H1 (cell line): ENCODE data around the gene RTN4.

Experiments used
- BACH1 ChIP-seq: IDR thresholded peaks from 2 replicates; pipeline ENCODE4 v1.6.1; 2012; ENCODE audit warnings: low read length, improper control_type of control experiment
- CBX5 ChIP-seq: fragments of 300-800, 300-1000 bp; sonication (generic); IDR thresholded peaks from 2 replicates; pipeline ENCODE4 v1.7.1; 2016; ENCODE audit warnings: antibody characterized with exemption, low read length, low read depth
- CEBPB ChIP-seq: IDR thresholded peaks from 2 replicates; pipeline ENCODE4 v1.6.1; 2012; ENCODE audit warnings: low read depth, low read length
- CREB1 ChIP-seq: IDR thresholded peaks from 2 replicates; pipeline ENCODE4 v1.6.1; 2012; ENCODE audit warnings: inconsistent platforms
- CTBP2 ChIP-seq: IDR thresholded peaks from 2 replicates; pipeline ENCODE4 v1.7.0; 2011; ENCODE audit warnings: borderline replicate concordance, mild to moderate bottlenecking, moderate library complexity, mixed read lengths, low read length; ENCODE audit not compliant: insufficient read depth, insufficient read length
- CTCF ChIP-seq, 3 experiments: IDR thresholded peaks; 1 replicate in 2 of 3; 2 replicates in 1 of 3; pipeline versions ENCODE4 v1.5.1 to v1.6.1; 2011; ENCODE audit warnings: low read length in 3 of 3, mild to moderate bottlenecking in 3 of 3, inconsistent platforms in 2 of 3, low read depth in 1 of 3, moderate library complexity in 1 of 3; ENCODE audit not compliant: insufficient read depth in 1 of 3; ENCODE audit errors: control extremely low read depth in 1 of 3
- E2F6 ChIP-seq: IDR thresholded peaks from 2 replicates; pipeline ENCODE4 v1.6.1; 2012; ENCODE audit warnings: inconsistent platforms
- EZH2 ChIP-seq: fragments of 200-600 bp; sonication (generic); IDR thresholded peaks from 2 replicates; pipeline ENCODE4 v1.7.1; 2012; ENCODE audit warnings: low read depth, mild to moderate bottlenecking, moderate library complexity, low read length, inconsistent platforms; ENCODE audit not compliant: severe bottlenecking
- POLR2A ChIP-seq, 2 experiments: IDR thresholded peaks; 1 replicate in 1 of 2; 2 replicates in 1 of 2; pipeline ENCODE4 v1.6.1; 2011; ENCODE audit warnings: low read depth in 2 of 2, low read length in 2 of 2, mild to moderate bottlenecking in 2 of 2; ENCODE audit errors: control extremely low read depth in 1 of 2
- RAD21 ChIP-seq, 2 experiments: IDR thresholded peaks in 1 of 2; conservative IDR thresholded peaks in 1 of 2; 2 replicates each; pipeline ENCODE4 v1.6.1; 2011; ENCODE audit warnings: low read depth in 2 of 2, low read length in 2 of 2, improper control_type of control experiment in 1 of 2, inconsistent platforms in 1 of 2, mild to moderate bottlenecking in 1 of 2, moderate library complexity in 1 of 2
- SP1 ChIP-seq: IDR thresholded peaks from 2 replicates; pipeline ENCODE4 v1.6.1; 2011; ENCODE audit warnings: low read depth, low read length
- ZNF274 ChIP-seq: IDR thresholded peaks from 2 replicates; pipeline ENCODE4 v1.7.0; 2012; ENCODE audit warnings: low read length, borderline replicate concordance; ENCODE audit errors: extremely low read depth

- TF ChIP-seq CTCF (IDR thresholded peaks at IDR 0.05; ENCODE audit: control extremely low read depth in 1 of 3, insufficient read depth in 1 of 3, low read depth in 1 of 3, low read length in 3 of 3), result no peak
- TF ChIP-seq EZH2, result no peak
- no peak for TF ChIP-seq RAD21 (IDR thresholded peaks at IDR 0.05 in 1 of 2, conservative IDR thresholded peaks at IDR 0.05 in 1 of 2; ENCODE audit: low read depth in 2 of 2, low read length in 2 of 2)
- no peak for TF ChIP-seq CREB1
- no peak for TF ChIP-seq E2F6
- no peak for TF ChIP-seq POLR2A (IDR thresholded peaks at IDR 0.05; ENCODE audit: control extremely low read depth in 1 of 2, low read depth in 2 of 2, low read length in 2 of 2)
- no peak for TF ChIP-seq SP1
- TF ChIP-seq CBX5, result no peak
- no peak for TF ChIP-seq CTBP2
- no peak for TF ChIP-seq BACH1
- no peak for TF ChIP-seq ZNF274
- TF ChIP-seq CEBPB, result no peak
Observed at GRCh38 chr2:55003706-55004639, 46.3 kb downstream of the RTN4 start.
